IMR-90 (cell line): ENCODE results near the gene TSC1. TPM values are rescaled to one million over a fixed set of nuclear protein-coding genes. Genes with fewer than 3 reads are reported as not detected.

Experiments used
- ATAC-seq: fragments of 200-7000 bp; cut with Tn5 transposase; 2 replicates; pipeline ENCODE4 v1.9.1; 2020; ENCODE audit warnings: low read depth, mild to moderate bottlenecking, moderate library complexity
- BruUV-seq: library from RNA; stranded (reverse); fragments of 400-500 nt; replicated peaks from 2 replicates; lab custom pipeline; 2021; lab: Mats Ljungman, UMichigan
- CTCF ChIA-PET: fragments of 300-600 bp; formaldehyde crosslinking; extraction: SDS; loops from one replicate; lab custom pipeline; 2021; ENCODE audit warnings: antibody characterized with exemption; lab: Yijun Ruan, JAX
- POLR2A ChIA-PET: fragments of 300-600 bp; sonication (Branson Sonifier 250); formaldehyde crosslinking; loops from one replicate; lab custom pipeline; 2022; ENCODE audit warnings: antibody characterized with exemption; ENCODE audit not compliant: unreplicated experiment; lab: Charles Lee
- DNase-seq: peaks from one replicate; pipeline ENCODE4 v3.0.0; 2013
- H2AFZ ChIP-seq: replicated peaks from 2 replicates; pipeline ENCODE3; 2013; ENCODE audit warnings: low read length, mild to moderate bottlenecking; ENCODE audit not compliant: poor library complexity
- H2AK5ac ChIP-seq: 2 replicates; pipeline ENCODE4 v1.6.1; 2013; ENCODE audit warnings: low read depth, low read length, inconsistent platforms
- H2AK9ac ChIP-seq: replicated peaks from 2 replicates; pipeline ENCODE3; 2013; ENCODE audit warnings: mild to moderate bottlenecking, low read depth, low read length, moderate library complexity; ENCODE audit not compliant: poor library complexity
- H2BK120ac ChIP-seq: 2 replicates; pipeline ENCODE4 v1.6.1; 2013; ENCODE audit warnings: low read depth, low read length, inconsistent platforms
- H2BK15ac ChIP-seq: 3 replicates; pipeline ENCODE4 v1.6.1; 2013; ENCODE audit warnings: low read depth, low read length, inconsistent platforms
- H2BK20ac ChIP-seq: 2 replicates; pipeline ENCODE4 v1.6.1; 2013; ENCODE audit warnings: low read depth, mild to moderate bottlenecking, inconsistent platforms, low read length, moderate library complexity
- H2BK5ac ChIP-seq: 2 replicates; pipeline ENCODE4 v1.6.1; 2013; ENCODE audit warnings: mild to moderate bottlenecking, low read depth, low read length, inconsistent platforms; ENCODE audit not compliant: poor library complexity, severe bottlenecking
- H3K14ac ChIP-seq: replicated peaks from 2 replicates; pipeline ENCODE4 v1.6.1; 2013; ENCODE audit warnings: low read depth, low read length, inconsistent platforms
- H3K18ac ChIP-seq: 2 replicates; pipeline ENCODE4 v1.6.1; 2013; ENCODE audit warnings: low read depth, low read length, control low read depth
- H3K23ac ChIP-seq: 2 replicates; pipeline ENCODE4 v1.6.1; 2013; ENCODE audit warnings: low read depth, low read length, inconsistent platforms
- H3K27ac ChIP-seq: 2 replicates; pipeline ENCODE4 v1.5.1; 2013; ENCODE audit warnings: mild to moderate bottlenecking, control low read depth, low read length; ENCODE audit not compliant: insufficient read depth
- H3K27me3 ChIP-seq: 2 replicates; pipeline ENCODE4 v1.6.1; 2013; ENCODE audit warnings: low read length; ENCODE audit not compliant: control insufficient read depth, insufficient read depth
- H3K36me3 ChIP-seq: 2 replicates; pipeline ENCODE4 v1.6.1; 2013; ENCODE audit warnings: low read length, mixed read lengths; ENCODE audit not compliant: control insufficient read depth, insufficient read depth
- H3K4ac ChIP-seq: 2 replicates; pipeline ENCODE4 v1.6.1; 2013; ENCODE audit warnings: low read depth, low read length, inconsistent platforms
- H3K4me1 ChIP-seq: 2 replicates; pipeline ENCODE4 v1.6.1; 2013; ENCODE audit warnings: low read length, mixed read lengths; ENCODE audit not compliant: control insufficient read depth, insufficient read depth
- H3K4me2 ChIP-seq: 2 replicates; pipeline ENCODE4 v1.6.1; 2013; ENCODE audit warnings: low read depth, mild to moderate bottlenecking, control low read depth, low read length, moderate library complexity
- H3K4me3 ChIP-seq: 2 replicates; pipeline ENCODE4 v1.5.1; 2013; ENCODE audit warnings: low read depth, mild to moderate bottlenecking, control low read depth, low read length, moderate library complexity; ENCODE audit not compliant: insufficient read depth
- H3K56ac ChIP-seq: 2 replicates; pipeline ENCODE4 v1.6.1; 2013; ENCODE audit warnings: low read length, inconsistent platforms; ENCODE audit not compliant: insufficient read depth; ENCODE audit errors: extremely low read depth
- H3K79me1 ChIP-seq, 2 experiments: 2 replicates each; pipeline ENCODE4 v1.6.1; 2013; ENCODE audit warnings: low read length in 2 of 2, inconsistent platforms in 1 of 2, low read depth in 1 of 2
- H3K9ac ChIP-seq: 2 replicates; pipeline ENCODE4 v1.6.1; 2013; ENCODE audit warnings: low read depth, low read length, control low read depth
- H3K9me1 ChIP-seq: 2 replicates; pipeline ENCODE4 v1.6.1; 2013; ENCODE audit warnings: low read length, inconsistent platforms; ENCODE audit not compliant: insufficient read depth
- H3K9me3 ChIP-seq: 2 replicates; pipeline ENCODE4 v1.6.1; 2013; ENCODE audit warnings: low read length; ENCODE audit not compliant: control insufficient read depth, insufficient read depth
- H4K20me1 ChIP-seq: 2 replicates; pipeline ENCODE4 v1.6.1; 2013; ENCODE audit warnings: low read length, inconsistent platforms; ENCODE audit not compliant: insufficient read depth
- H4K5ac ChIP-seq: 2 replicates; pipeline ENCODE4 v1.6.1; 2013; ENCODE audit warnings: mild to moderate bottlenecking, low read depth, low read length, control low read depth
- H4K8ac ChIP-seq, 2 experiments: 2 replicates each; pipeline ENCODE4 v1.6.1; 2013; ENCODE audit warnings: low read depth in 2 of 2, low read length in 2 of 2, control low read depth in 1 of 2, inconsistent platforms in 1 of 2
- H4K91ac ChIP-seq: 2 replicates; pipeline ENCODE4 v1.6.1; 2013; ENCODE audit warnings: low read depth, low read length, inconsistent platforms; ENCODE audit not compliant: insufficient read depth
- BHLHE40 ChIP-seq: fragments of 150-350 bp; IDR thresholded peaks from 2 replicates; pipeline ENCODE4 v1.6.1; 2016; ENCODE audit warnings: mild to moderate bottlenecking, low read depth, low read length
- CEBPB ChIP-seq: IDR thresholded peaks from 2 replicates; pipeline ENCODE4 v1.6.1; 2012; ENCODE audit warnings: low read depth, low read length, improper control_type of control experiment
- CHD1 ChIP-seq: IDR thresholded peaks from 2 replicates; pipeline ENCODE4 v1.6.1; 2012; ENCODE audit warnings: low read depth, low read length, improper control_type of control experiment
- FOS ChIP-seq: fragments of 150-350 bp; IDR thresholded peaks from 2 replicates; pipeline ENCODE4 v1.6.1; 2016; ENCODE audit warnings: low read depth, low read length
- MAFK ChIP-seq: IDR thresholded peaks from 2 replicates; pipeline ENCODE4 v1.6.1; 2012; ENCODE audit warnings: low read depth, low read length, improper control_type of control experiment
- MAZ ChIP-seq: IDR thresholded peaks from 2 replicates; pipeline ENCODE4 v1.6.1; 2012; ENCODE audit warnings: low read depth, mild to moderate bottlenecking, low read length, improper control_type of control experiment, moderate library complexity, borderline replicate concordance
- MXI1 ChIP-seq: IDR thresholded peaks from 2 replicates; pipeline ENCODE4 v1.6.1; 2012; ENCODE audit warnings: low read depth, mild to moderate bottlenecking, low read length, moderate library complexity, borderline replicate concordance
- NFE2L2 ChIP-seq: fragments of 150-350 bp; IDR thresholded peaks from 2 replicates; pipeline ENCODE4 v1.6.1; 2016; ENCODE audit warnings: low read depth, mild to moderate bottlenecking, low read length
- POLR2A ChIP-seq: IDR thresholded peaks from 2 replicates; pipeline ENCODE4 v1.6.1; 2012; ENCODE audit warnings: mild to moderate bottlenecking, low read depth, low read length
- RAD21 ChIP-seq: IDR thresholded peaks from 2 replicates; pipeline ENCODE4 v1.6.1; 2012; ENCODE audit warnings: low read length, improper control_type of control experiment
- RCOR1 ChIP-seq: IDR thresholded peaks from 2 replicates; pipeline ENCODE4 v1.6.1; 2012; ENCODE audit warnings: mild to moderate bottlenecking, low read length, improper control_type of control experiment; ENCODE audit not compliant: insufficient replicate concordance
- RFX5 ChIP-seq: IDR thresholded peaks from 2 replicates; pipeline ENCODE4 v1.8.0; 2012; ENCODE audit warnings: low read depth, mild to moderate bottlenecking, low read length, moderate library complexity
- SMC3 ChIP-seq: fragments of 150-350 bp; IDR thresholded peaks from 2 replicates; pipeline ENCODE4 v1.6.1; 2016; ENCODE audit warnings: low read depth, mild to moderate bottlenecking, antibody characterized with exemption, low read length, moderate library complexity
- WGBS, 2 experiments: methylation state at CpG; one replicate each; pipeline versions ENCODE4 v1.1.5 to v1.1.7; 2013; ENCODE audit warnings: missing lambda C conversion rate in 2 of 2; ENCODE audit not compliant: insufficient read length in 1 of 2; ENCODE audit errors: extremely low coverage in 2 of 2; 5-methylcytosine and 5-hydroxymethylcytosine counted together
- dilution Hi-C: fragments of 300-500 bp; cut with HindIII; formaldehyde crosslinking; loops from one replicate; pipeline ENCODE4 v1.14.3; 2018; ENCODE audit warnings: low sequenced_read_pairs; ENCODE audit not compliant: unreplicated experiment
- in situ Hi-C: fragments of 300-500 bp; cut with MboI; formaldehyde crosslinking; loops from 3 replicates; pipeline ENCODE4 v1.14.3; 2019; ENCODE audit warnings: low sequenced_read_pairs, inconsistent platforms, mixed read lengths
- intact Hi-C: fragments of 100-400 bp; cut with micrococcal nuclease; formaldehyde crosslinking; loops from 2 replicates; pipeline ENCODE4 v1.10.0; 2022
- polyA plus RNA-seq, 3 experiments: library from polyadenylated mRNA; depleted of rRNA; stranded (reverse); fragments of >200 nt; gene quantifications; 2 replicates each; pipeline ENCODE4 v1.2.3, GENCODE V29; 2012; ENCODE audit warnings: low replicate concordance in 1 of 3
- total RNA-seq: library from RNA; depleted of rRNA; stranded (reverse); fragments of >200 nt; gene quantifications from 2 replicates; pipeline ENCODE4 v1.2.3, GENCODE V29; 2012
- TF ChIP-seq, protein P1 (sequence below): fragments of 150-350 bp; IDR thresholded peaks from 2 replicates; pipeline ENCODE4 v1.6.1; 2017; ENCODE audit warnings: mild to moderate bottlenecking, antibody characterized with exemption, low read length, low read depth
- TF ChIP-seq, protein P2 (sequence below): fragments of 150-350 bp; IDR thresholded peaks from 2 replicates; pipeline ENCODE4 v1.6.1; 2016; ENCODE audit warnings: low read depth, mild to moderate bottlenecking, low read length, moderate library complexity, borderline replicate concordance
- TF ChIP-seq, protein P3 (sequence below): conservative IDR thresholded peaks from 2 replicates; pipeline ENCODE4 v1.5.1; 2012; ENCODE audit warnings: mild to moderate bottlenecking, low read depth, low read length, improper control_type of control experiment

The TSC1 gene
- total and polyA plus RNA-seq, 2 of the 4 experiments (the other 2 are of a cell fraction) = 25.7 to 56.3 TPM

DNA sequence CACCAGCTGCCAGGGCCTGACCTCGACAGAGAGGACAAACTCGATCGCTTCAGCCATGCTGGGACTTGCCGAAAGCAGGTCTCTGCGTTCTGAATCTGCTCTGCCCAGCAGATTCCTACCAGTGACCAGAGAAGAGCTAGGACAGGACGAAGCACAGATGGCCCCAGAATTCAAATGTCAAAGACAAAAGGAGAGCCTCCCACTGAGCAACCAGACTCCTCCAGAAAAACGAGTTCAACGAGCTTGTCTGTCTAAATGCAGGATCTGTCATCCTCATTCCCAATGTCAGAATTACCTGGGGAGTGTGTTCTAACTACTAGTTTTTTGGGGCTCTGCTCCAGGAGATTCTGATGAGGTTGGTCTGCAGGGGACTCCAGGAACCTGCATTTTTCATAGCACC, 79.7 kb downstream of the TSC1 start:
- WGBS, 2 experiments = 73% methylated on average over 3 of the region's 8 CpGs; no CpG with 5 or more reads in 1 of the 2 experiments
- no peaks in the 10 kb centered on the region for H3K4me1 ChIP-seq
- intact Hi-C loops = no loop called here

More for the DNA sequence above, 79.7 kb downstream of the TSC1 start:
- no peak overlapping the region for H3K4ac ChIP-seq
- no peak for ATAC-seq
- H2BK20ac ChIP-seq = no peak overlapping the region
- no peak overlapping the region for H3K4me3 ChIP-seq
- no peak overlapping the region for H2AK9ac ChIP-seq
- H3K9me1 ChIP-seq = no peaks in the 10 kb centered on the region
- H3K4me2 ChIP-seq = no peak overlapping the region
- POLR2A ChIA-PET = no interaction called here
- H3K23ac ChIP-seq = no peak overlapping the region
- no peak overlapping the region for H3K56ac ChIP-seq
- H3K79me1 ChIP-seq = no peaks in the 10 kb centered on the region
- BruUV-seq = no TSS peak
- H3K36me3 ChIP-seq = no peaks in the 10 kb centered on the region
- no peak overlapping the region for H2AFZ ChIP-seq
- in situ Hi-C loops = no loop called here
- H2BK5ac ChIP-seq = no peak overlapping the region
- H2AK5ac ChIP-seq = no peak overlapping the region
- dilution Hi-C loops = no loop called here
- no peak overlapping the region for H4K8ac ChIP-seq
- no peak overlapping the region for H3K27ac ChIP-seq
- DNase-seq = no peak
- TF ChIP-seq POLR2A (no peak), CHD1 (no peak), NFE2L2 (no peak), BHLHE40 (no peak), RFX5 (no peak), RAD21 (no peak), CEBPB (no peak), MAFK (no peak), MXI1 (no peak), RCOR1 (no peak), SMC3 (no peak), MAZ (no peak), FOS (no peak)
- TF ChIP-seq, protein P1, sequence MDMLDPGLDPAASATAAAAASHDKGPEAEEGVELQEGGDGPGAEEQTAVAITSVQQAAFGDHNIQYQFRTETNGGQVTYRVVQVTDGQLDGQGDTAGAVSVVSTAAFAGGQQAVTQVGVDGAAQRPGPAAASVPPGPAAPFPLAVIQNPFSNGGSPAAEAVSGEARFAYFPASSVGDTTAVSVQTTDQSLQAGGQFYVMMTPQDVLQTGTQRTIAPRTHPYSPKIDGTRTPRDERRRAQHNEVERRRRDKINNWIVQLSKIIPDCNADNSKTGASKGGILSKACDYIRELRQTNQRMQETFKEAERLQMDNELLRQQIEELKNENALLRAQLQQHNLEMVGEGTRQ = no peak
- TF ChIP-seq, protein P2, sequence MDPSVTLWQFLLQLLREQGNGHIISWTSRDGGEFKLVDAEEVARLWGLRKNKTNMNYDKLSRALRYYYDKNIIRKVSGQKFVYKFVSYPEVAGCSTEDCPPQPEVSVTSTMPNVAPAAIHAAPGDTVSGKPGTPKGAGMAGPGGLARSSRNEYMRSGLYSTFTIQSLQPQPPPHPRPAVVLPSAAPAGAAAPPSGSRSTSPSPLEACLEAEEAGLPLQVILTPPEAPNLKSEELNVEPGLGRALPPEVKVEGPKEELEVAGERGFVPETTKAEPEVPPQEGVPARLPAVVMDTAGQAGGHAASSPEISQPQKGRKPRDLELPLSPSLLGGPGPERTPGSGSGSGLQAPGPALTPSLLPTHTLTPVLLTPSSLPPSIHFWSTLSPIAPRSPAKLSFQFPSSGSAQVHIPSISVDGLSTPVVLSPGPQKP = no peak
- TF ChIP-seq, protein P3, sequence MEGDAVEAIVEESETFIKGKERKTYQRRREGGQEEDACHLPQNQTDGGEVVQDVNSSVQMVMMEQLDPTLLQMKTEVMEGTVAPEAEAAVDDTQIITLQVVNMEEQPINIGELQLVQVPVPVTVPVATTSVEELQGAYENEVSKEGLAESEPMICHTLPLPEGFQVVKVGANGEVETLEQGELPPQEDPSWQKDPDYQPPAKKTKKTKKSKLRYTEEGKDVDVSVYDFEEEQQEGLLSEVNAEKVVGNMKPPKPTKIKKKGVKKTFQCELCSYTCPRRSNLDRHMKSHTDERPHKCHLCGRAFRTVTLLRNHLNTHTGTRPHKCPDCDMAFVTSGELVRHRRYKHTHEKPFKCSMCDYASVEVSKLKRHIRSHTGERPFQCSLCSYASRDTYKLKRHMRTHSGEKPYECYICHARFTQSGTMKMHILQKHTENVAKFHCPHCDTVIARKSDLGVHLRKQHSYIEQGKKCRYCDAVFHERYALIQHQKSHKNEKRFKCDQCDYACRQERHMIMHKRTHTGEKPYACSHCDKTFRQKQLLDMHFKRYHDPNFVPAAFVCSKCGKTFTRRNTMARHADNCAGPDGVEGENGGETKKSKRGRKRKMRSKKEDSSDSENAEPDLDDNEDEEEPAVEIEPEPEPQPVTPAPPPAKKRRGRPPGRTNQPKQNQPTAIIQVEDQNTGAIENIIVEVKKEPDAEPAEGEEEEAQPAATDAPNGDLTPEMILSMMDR = no peak
- no peaks in the 10 kb centered on the region for H3K9me3 ChIP-seq
- H2BK15ac ChIP-seq = no peak overlapping the region
- H4K91ac ChIP-seq = no peak overlapping the region
- no peak overlapping the region for H2BK120ac ChIP-seq
- no peak overlapping the region for H4K5ac ChIP-seq
- CTCF ChIA-PET = no interaction called here
- peaks cover 45% of the 10 kb centered on the region for H3K27me3 ChIP-seq
- H3K18ac ChIP-seq = no peak overlapping the region
- H3K9ac ChIP-seq = no peak overlapping the region
- H4K20me1 ChIP-seq = no peaks in the 10 kb centered on the region
- no peak overlapping the region for H3K14ac ChIP-seq
